Activated T-helper 1 cell treated with anti-CD3 and anti-CD28 coated beads, Interleukin-2, amount 50 U/mL, for 16 hours (primary cell): ENCODE results near the gene ADAM12.

Source experiments
- DNase-seq, 2 donors: peaks; one replicate each; pipeline ENCODE4 v3.0.0-alpha.2; 2020; ENCODE audit warnings: low read depth in 1 of 2, low spot score in 1 of 2

Gene ADAM12

GRCh38 chr10:126090911-126091728 lies 297.2 kb downstream of the ADAM12 start:
- no peak for DNase-seq

GRCh38 chr10:126090443-126090842 lies 297.8 kb downstream of the ADAM12 start:
- DNase-seq = no peak

- no peak for DNase-seq
Measured at GRCh38 chr10:126087796-126088505, 300.3 kb downstream of the ADAM12 start.

GRCh38 chr10:126087153-126087680 lies 301.1 kb downstream of the ADAM12 start:
- no peak for DNase-seq

GRCh38 chr10:126085806-126086205 lies 302.5 kb downstream of the ADAM12 start:
- DNase-seq = no peak

- no peak for DNase-seq
Measured at GRCh38 chr10:126084369-126084768, 303.9 kb downstream of the ADAM12 start.

GRCh38 chr10:126083009-126083408 lies 305.3 kb downstream of the ADAM12 start:
- DNase-seq = no peak

- no peak for DNase-seq
Measured at GRCh38 chr10:126081841-126082466, 306.3 kb downstream of the ADAM12 start.

GRCh38 chr10:126080879-126081411 lies 307.3 kb downstream of the ADAM12 start:
- no peak for DNase-seq

GRCh38 chr10:126080291-126080825 lies 307.9 kb downstream of the ADAM12 start:
- DNase-seq = no peak

GRCh38 chr10:126075009-126075408 lies 313.3 kb downstream of the ADAM12 start:
- DNase-seq = no peak

- no peak for DNase-seq
Measured at GRCh38 chr10:126074291-126074690, 314.0 kb downstream of the ADAM12 start.

- no peak for DNase-seq
Measured at GRCh38 chr10:126073606-126074005, 314.7 kb downstream of the ADAM12 start.

GRCh38 chr10:126072622-126073021 lies 315.7 kb downstream of the ADAM12 start:
- no peak for DNase-seq

- DNase-seq = no peak
Measured at GRCh38 chr10:126070476-126071215, 317.6 kb downstream of the ADAM12 start.

- no peak for DNase-seq
Measured at GRCh38 chr10:126068322-126068721, 320.0 kb downstream of the ADAM12 start.

GRCh38 chr10:126066456-126066855 lies 321.8 kb downstream of the ADAM12 start:
- DNase-seq = no peak

GRCh38 chr10:126065751-126066377 lies 322.4 kb downstream of the ADAM12 start:
- DNase-seq = no peak

GRCh38 chr10:126064512-126064911 lies 323.8 kb downstream of the ADAM12 start:
- no peak for DNase-seq

GRCh38 chr10:126063353-126063791 lies 324.9 kb downstream of the ADAM12 start:
- no peak for DNase-seq
